Upper lobe of left lung (tissue), 6 donors: ENCODE data around the gene TMEM252. TPM values are rescaled to one million over a fixed set of nuclear protein-coding genes. Genes with fewer than 3 reads are reported as not detected.

Experiments
- ATAC-seq, 2 donors: fragments of 200-7000 bp; cut with Tn5 transposase; one replicate each; pipeline ENCODE4 v1.9.1; 2022; ENCODE audit warnings: mild to moderate bottlenecking in 2 of 2, moderate library complexity in 2 of 2; ENCODE audit not compliant: low FRiP score in 2 of 2
- DNase-seq, 2 donors: peaks; one replicate each; pipeline ENCODE4 v3.0.0-alpha.2; 2019 to 2020
- H3K27ac ChIP-seq, 4 donors: fragments of 200-600 bp; sonication (generic); one replicate each; pipeline ENCODE4 v1.5.1; 2016 to 2019
- H3K27me3 ChIP-seq, 4 donors: fragments of 200-600 bp; sonication (generic); one replicate each; pipeline ENCODE4 v1.5.1; 2017 to 2019
- H3K36me3 ChIP-seq, 4 donors: fragments of 200-600 bp; sonication (generic); one replicate each; pipeline ENCODE4 v1.5.1; 2016 to 2019
- H3K4me1 ChIP-seq, 4 donors: fragments of 200-600 bp; sonication (generic); one replicate each; pipeline ENCODE4 v1.5.1; 2018 to 2019
- H3K4me3 ChIP-seq, 4 donors: fragments of 200-600 bp; sonication (generic); one replicate each; pipeline ENCODE4 v1.5.1; 2017 to 2019; ENCODE audit warnings: mild to moderate bottlenecking in 2 of 4, moderate library complexity in 1 of 4
- H3K9me3 ChIP-seq, 4 donors: fragments of 200-600 bp; sonication (generic); one replicate each; pipeline ENCODE4 v1.5.1; 2018 to 2019
- CTCF ChIP-seq, 6 experiments: fragments of 450-650 bp in 4 of 6; fragments of 200-600 bp in 2 of 6; sonication (generic) in 2 of 6; IDR thresholded peaks; one replicate each; pipeline ENCODE4 v1.5.1; 2016 to 2019; ENCODE audit warnings: antibody characterized with exemption in 6 of 6
- EP300 ChIP-seq, 4 donors: sonication (generic); formaldehyde crosslinking; IDR thresholded peaks; one replicate each; pipeline ENCODE4 v1.5.1; 2017; ENCODE audit warnings: antibody characterized with exemption in 4 of 4, control low read depth in 2 of 4
- POLR2A ChIP-seq, 4 donors: fragments of 450-650 bp; IDR thresholded peaks; one replicate each; pipeline ENCODE4 v1.5.1; 2016 to 2017; ENCODE audit warnings: antibody characterized with exemption in 4 of 4, mild to moderate bottlenecking in 2 of 4
- POLR2AphosphoS5 ChIP-seq, 2 donors: sonication (generic); formaldehyde crosslinking; IDR thresholded peaks; one replicate each; pipeline ENCODE4 v1.5.1; 2017; ENCODE audit warnings: antibody characterized with exemption in 2 of 2
- WGBS, 2 donors: methylation state at CpG; one replicate each; pipeline ENCODE4 v1.1.5; 2017 to 2018; 5-methylcytosine and 5-hydroxymethylcytosine counted together
- total RNA-seq, 6 donors: library from RNA; depleted of rRNA in 4 of 6; stranded (reverse); fragments of >200 nt in 4 of 6; gene quantifications; one replicate each; pipeline versions ENCODE4 v1.1.0 to v1.2.1, GENCODE V29; 2016 to 2021
- donor health status: DM: no; HTN: no; CAD: no; lungs with moderate emphysema.
- donor health status: DM: no; HTN: yes; CAD: no; lungs with severe emphysema.

Gene TMEM252
- total RNA-seq, 6 donors from 2014 or later = not detected

GRCh38 chr9:68536876-68537615, 3.6 kb downstream of the TMEM252 start:
- no peak for TF ChIP-seq POLR2AphosphoS5 (IDR thresholded peaks at IDR 0.05)
- TF ChIP-seq EP300 (IDR thresholded peaks at IDR 0.05) = no peak
- no peak for TF ChIP-seq POLR2A (IDR thresholded peaks at IDR 0.05)
- no peak for TF ChIP-seq CTCF (IDR thresholded peaks at IDR 0.05)
- no peaks in the 10 kb centered on the region for H3K36me3 ChIP-seq
- WGBS, 2 donors = 81 to 83% methylated on average over 7 to 10 of the region's 10 CpGs
- ATAC-seq = peak in 1 of 2 donors; percentile 54
- DNase-seq = no peak
- H3K4me1 ChIP-seq = peaks cover 0 to 6% (median 1%) of the 10 kb centered on the region in 4 donors
- no peaks in the 10 kb centered on the region for H3K9me3 ChIP-seq
- no peak overlapping the region for H3K4me3 ChIP-seq
- peak overlapping the region; percentile 14 to 59 (median 26) for H3K27ac ChIP-seq
- no peaks in the 10 kb centered on the region for H3K27me3 ChIP-seq

- Histone ChIP-seq H3K4me1 (peaks cover 0 to 2% (median 0%) of the 10 kb centered on the region in 4 donors), H3K4me3 (no peak overlapping the region), H3K9me3 (no peaks in the 10 kb centered on the region), H3K36me3 (no peaks in the 10 kb centered on the region), H3K27ac (no peak overlapping the region), H3K27me3 (no peaks in the 10 kb centered on the region)
- no peak for TF ChIP-seq POLR2AphosphoS5 (IDR thresholded peaks at IDR 0.05)
- no peak for TF ChIP-seq EP300 (IDR thresholded peaks at IDR 0.05)
- TF ChIP-seq POLR2A (IDR thresholded peaks at IDR 0.05) = no peak
- no peak for TF ChIP-seq CTCF (IDR thresholded peaks at IDR 0.05)
- 73 to 84% methylated on average over 3 of the region's 3 CpGs for WGBS, 2 donors
- ATAC-seq (no peak), DNase-seq (no peak)
Measured at GRCh38 chr9:68533678-68534077, 7.0 kb downstream of the TMEM252 start.

- H3K36me3 ChIP-seq = no peaks in the 10 kb centered on the region
- TF ChIP-seq POLR2AphosphoS5 (IDR thresholded peaks at IDR 0.05) (no peak), POLR2A (IDR thresholded peaks at IDR 0.05) (no peak), EP300 (IDR thresholded peaks at IDR 0.05) (no peak), CTCF (IDR thresholded peaks at IDR 0.05) (no peak)
- peak in 1 of 2 donors; percentile 16 for ATAC-seq
- no peaks in the 10 kb centered on the region for H3K9me3 ChIP-seq
- H3K27me3 ChIP-seq = no peaks in the 10 kb centered on the region
- no peak for DNase-seq
- peak overlapping the region in 1 of 4 donors; percentile 40 for H3K27ac ChIP-seq
- 77 to 84% methylated on average over 4 of the region's 4 CpGs for WGBS, 2 donors
- peaks cover 0 to 2% (median 0%) of the 10 kb centered on the region in 4 donors for H3K4me1 ChIP-seq
- no peak overlapping the region for H3K4me3 ChIP-seq
Measured at GRCh38 chr9:68532131-68532530, 8.6 kb downstream of the TMEM252 start.

DNA sequence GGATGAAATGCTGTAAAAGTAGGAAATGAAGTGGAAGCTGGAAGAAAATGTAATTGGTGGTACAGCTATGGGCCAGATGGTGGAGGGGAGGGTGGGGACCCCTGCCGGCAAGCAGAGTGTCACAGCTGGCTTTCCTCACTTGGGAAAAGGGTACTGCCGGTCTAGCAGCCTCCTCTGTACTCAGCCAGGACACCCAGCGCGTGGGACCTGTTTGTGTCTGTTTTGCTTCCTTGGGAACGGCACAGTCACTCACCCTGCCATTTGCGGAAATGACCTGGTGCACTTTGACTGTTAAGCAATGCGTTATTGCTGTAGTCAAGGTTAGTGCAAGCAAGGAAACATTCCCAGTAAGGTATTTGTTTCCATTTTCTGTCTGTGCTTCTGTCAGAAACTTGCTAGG, 10.1 kb downstream of the TMEM252 start:
- ATAC-seq = peak; percentile 80 to 83
- Histone ChIP-seq H3K4me3 (no peak overlapping the region), H3K36me3 (no peaks in the 10 kb centered on the region), H3K27me3 (no peaks in the 10 kb centered on the region), H3K4me1 (no peaks in the 10 kb centered on the region), H3K9me3 (no peaks in the 10 kb centered on the region), H3K27ac (peak overlapping the region; percentile 32 to 65 (median 46))
- peak in 1 of 2 donors; percentile 63 for DNase-seq
- TF ChIP-seq POLR2A (IDR thresholded peaks at IDR 0.05) = peak in 1 of 4 donors; percentile 29
- no peak for TF ChIP-seq CTCF (IDR thresholded peaks at IDR 0.05)
- TF ChIP-seq EP300 (IDR thresholded peaks at IDR 0.05) = peak in 2 of 4 donors; percentile 38 to 56
- peak; percentile 76 to 81 for TF ChIP-seq POLR2AphosphoS5 (IDR thresholded peaks at IDR 0.05)
- 35 to 47% methylated on average over 6 to 7 of the region's 7 CpGs for WGBS, 2 donors
